SK-N-SH treated with all-trans-retinoic acid at 6 μM for 48 hours (cell line): ENCODE data around the gene ROBO1.

Source experiments
- CSDC2 ChIP-seq: fragments of 250-450 bp; sonication (Bioruptor Pico); IDR thresholded peaks from 2 replicates; pipeline ENCODE4 v1.5.0; 2020; ENCODE audit warnings: mild to moderate bottlenecking, moderate library complexity
- TOX ChIP-seq: fragments of 250-450 bp; sonication (Bioruptor Pico); IDR thresholded peaks from 2 replicates; pipeline ENCODE4 v1.8.0; 2021; ENCODE audit warnings: mild to moderate bottlenecking, moderate library complexity, borderline replicate concordance
- ZC3H10 ChIP-seq: fragments of 250-450 bp; sonication (Bioruptor Pico); IDR thresholded peaks from 2 replicates; pipeline ENCODE4 v1.5.1; 2021; ENCODE audit warnings: mild to moderate bottlenecking, moderate library complexity
- ZNF8 ChIP-seq: fragments of 450-650 bp; formaldehyde crosslinking; IDR thresholded peaks from 2 replicates; pipeline ENCODE4 v1.5.0; 2020; ENCODE audit warnings: mild to moderate bottlenecking, moderate library complexity

DNA sequence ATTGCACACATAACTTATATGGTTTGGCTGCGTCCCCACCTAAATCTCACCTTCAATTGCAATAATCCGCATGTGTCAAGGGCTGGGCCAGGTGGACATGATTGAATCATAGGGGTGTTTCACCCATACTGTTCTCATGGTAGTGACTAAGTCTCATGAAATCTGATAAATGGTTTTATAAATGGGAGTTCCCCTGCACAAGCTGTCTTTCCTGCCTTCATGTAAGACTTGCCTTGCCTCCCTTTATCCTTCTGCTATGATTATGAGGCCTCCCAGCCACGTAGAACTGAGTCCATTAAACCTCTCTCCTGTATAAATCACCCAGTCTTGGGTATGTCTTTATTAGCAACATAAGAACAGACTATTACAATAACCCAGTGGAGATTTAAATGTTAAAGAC, 653.9 kb downstream of the ROBO1 start:
- TF ChIP-seq TOX (CRISPR knock-in tag) = no peak
- TF ChIP-seq ZC3H10 (CRISPR knock-in tag) = no peak
- TF ChIP-seq CSDC2 (CRISPR knock-in tag) = no peak
- TF ChIP-seq ZNF8 = no peak
